ENCODE measurements around the gene CLEC18A.

CLEC18A gene

DNA sequence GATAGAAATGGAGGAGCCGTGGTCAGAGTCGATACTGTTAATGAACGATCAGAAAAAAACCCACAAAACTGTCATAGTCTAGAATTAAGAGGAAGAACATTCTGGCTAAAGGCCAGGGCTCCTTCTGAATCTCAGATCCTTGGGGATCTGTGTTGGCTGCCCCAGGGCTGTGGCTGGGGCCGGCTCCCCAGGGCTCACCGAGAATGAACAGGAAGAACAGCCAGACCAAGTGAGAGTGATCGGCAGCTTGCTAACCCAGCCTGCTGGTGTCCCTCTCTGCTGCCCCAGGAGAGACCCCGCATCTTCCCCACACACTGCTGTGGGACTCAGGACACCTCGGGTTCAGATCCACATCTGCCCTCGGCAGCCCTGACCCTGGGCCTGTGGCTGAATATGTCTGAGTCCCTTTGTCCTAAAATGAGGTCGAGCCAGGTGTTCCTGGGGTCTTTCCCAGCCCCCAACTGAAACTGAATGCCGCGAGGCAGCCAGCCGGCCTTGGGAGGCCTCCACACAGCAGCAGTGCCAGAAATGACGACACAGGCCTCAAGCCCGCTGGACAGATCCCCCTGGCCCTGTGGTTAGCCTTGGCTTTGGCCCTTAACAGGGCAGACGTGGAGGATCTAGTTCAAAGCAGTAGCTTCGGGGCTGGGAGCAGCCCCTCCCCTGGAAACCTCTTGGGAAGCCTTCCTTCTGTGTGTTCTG, 23.9 kb upstream of the CLEC18A start:
- CTCF ChIA-PET: interaction anchor here (0.8 to 6.2 kb wide), 9 partner anchors 9 to 173 kb away, joined by 3 to 98 read pairs (median 3); partner anchors contain the start of gene NOB1
- TF ChIP-seq, protein P1, sequence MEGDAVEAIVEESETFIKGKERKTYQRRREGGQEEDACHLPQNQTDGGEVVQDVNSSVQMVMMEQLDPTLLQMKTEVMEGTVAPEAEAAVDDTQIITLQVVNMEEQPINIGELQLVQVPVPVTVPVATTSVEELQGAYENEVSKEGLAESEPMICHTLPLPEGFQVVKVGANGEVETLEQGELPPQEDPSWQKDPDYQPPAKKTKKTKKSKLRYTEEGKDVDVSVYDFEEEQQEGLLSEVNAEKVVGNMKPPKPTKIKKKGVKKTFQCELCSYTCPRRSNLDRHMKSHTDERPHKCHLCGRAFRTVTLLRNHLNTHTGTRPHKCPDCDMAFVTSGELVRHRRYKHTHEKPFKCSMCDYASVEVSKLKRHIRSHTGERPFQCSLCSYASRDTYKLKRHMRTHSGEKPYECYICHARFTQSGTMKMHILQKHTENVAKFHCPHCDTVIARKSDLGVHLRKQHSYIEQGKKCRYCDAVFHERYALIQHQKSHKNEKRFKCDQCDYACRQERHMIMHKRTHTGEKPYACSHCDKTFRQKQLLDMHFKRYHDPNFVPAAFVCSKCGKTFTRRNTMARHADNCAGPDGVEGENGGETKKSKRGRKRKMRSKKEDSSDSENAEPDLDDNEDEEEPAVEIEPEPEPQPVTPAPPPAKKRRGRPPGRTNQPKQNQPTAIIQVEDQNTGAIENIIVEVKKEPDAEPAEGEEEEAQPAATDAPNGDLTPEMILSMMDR (IDR thresholded peaks at IDR 0.05; ENCODE audit: control extremely low read depth, extremely low read depth, low read depth, missing control alignments): no peak
- DNase-seq (ENCODE audit: extremely low spot score): no peak
- POLR2A ChIA-PET: no interaction called here

DNA sequence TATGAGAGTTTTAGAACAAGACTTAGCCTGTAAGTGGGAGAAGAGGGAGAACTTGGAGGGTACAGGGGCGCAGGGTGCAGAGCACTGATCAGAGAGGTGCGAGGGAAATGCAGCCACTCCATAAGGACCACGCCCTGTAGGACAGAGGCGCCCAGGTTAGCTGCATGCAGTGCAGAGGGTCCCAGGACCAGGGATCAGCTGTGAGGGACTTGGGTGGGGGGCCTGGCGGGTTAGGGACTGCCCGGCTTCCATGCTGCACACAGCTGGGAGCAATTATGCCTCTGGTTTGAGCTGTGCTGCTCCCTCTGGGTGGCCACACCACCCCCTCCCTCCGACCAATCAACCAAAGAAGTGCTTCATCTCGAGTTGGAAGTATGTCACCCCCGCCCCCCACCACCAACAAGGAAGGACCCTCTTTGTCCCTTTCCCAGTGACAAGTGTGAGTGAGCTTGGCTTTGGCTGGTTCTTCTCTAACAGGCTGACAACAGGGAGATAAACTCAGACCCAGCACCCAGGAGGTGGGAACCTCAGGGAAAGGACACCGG, 22.2 kb upstream of the CLEC18A start:
- ChIA-PET CTCF (interaction anchor here (0.9 to 6.2 kb wide), 11 partner anchors 11 to 175 kb away, joined by 3 to 98 read pairs (median 4); partner anchors contain the start of gene NOB1), POLR2A (no interaction called here)
- DNase-seq (ENCODE audit: extremely low spot score): no peak
- TF ChIP-seq, protein P1 (IDR thresholded peaks at IDR 0.05; ENCODE audit: control extremely low read depth, extremely low read depth, low read depth, missing control alignments): no peak

DNA sequence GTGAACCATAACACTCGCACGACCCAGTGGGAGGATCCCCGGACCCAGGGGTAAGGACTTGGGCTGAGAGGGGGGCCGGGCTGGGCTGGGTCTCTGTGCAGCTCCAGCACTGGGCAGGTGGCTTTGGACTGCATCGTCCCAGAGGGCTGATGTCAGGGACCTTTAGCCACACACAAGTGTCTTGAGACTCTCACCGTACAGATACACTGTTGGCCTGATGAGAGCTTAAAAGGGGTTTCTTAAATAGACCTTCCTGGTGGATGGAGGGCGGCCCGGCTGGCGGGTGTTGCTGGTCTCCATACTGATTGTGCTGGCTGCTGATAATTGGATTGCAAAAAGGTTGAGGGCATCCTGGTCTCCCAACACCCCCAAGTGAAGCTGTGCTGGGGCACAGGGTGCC, 21.7 kb upstream of the CLEC18A start:
- POLR2A ChIA-PET: no interaction called here
- no peak for DNase-seq (ENCODE audit: extremely low spot score)
- TF ChIP-seq, protein P1 (IDR thresholded peaks at IDR 0.05; ENCODE audit: control extremely low read depth, extremely low read depth, low read depth, missing control alignments): no peak
- CTCF ChIA-PET: interaction anchor here (0.9 to 6.2 kb wide), 22 partner anchors 11 to 219 kb away, joined by 3 to 98 read pairs (median 6); partner anchors contain the start of gene NOB1

DNA sequence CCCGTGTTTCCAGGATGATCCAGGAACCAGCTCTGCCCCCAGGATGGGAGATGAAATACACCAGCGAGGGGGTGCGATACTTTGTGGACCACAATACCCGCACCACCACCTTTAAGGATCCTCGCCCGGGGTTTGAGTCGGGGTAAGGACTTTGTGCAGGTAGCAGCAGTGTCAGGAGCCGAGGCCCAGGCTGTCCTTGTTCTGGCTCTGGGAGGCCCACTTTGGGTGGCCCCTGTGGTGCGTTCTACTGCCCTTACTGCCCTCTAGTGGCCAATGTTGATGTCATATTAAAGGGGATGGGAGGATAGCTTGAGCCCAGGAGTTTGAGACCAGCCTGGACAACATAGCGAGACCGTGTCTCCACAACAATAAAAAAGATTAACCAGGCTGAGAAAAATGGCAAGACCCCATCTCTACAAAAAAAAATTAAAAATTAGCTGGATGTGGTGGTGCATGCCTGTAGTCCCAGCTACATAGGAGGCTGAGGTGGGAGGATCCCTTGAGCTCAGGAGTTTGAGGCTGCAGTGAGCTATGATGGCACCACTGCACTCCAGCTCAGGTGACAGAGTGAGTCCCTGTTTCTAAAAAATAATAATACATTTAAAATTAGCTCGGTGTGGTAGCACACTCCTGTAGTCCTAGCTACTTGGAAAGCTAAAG, 20.9 kb upstream of the CLEC18A start:
- ChIA-PET POLR2A (no interaction called here), CTCF (interaction anchor here (0.6 to 6.2 kb wide), 37 partner anchors 10 to 255 kb away, joined by 3 to 98 read pairs (median 5); no protein-coding TSS in a partner anchor)
- DNase-seq (ENCODE audit: extremely low spot score): peak; percentile 85
- TF ChIP-seq, protein P1 (IDR thresholded peaks at IDR 0.05; ENCODE audit: control extremely low read depth, extremely low read depth, low read depth, missing control alignments): peak; percentile 72

DNA sequence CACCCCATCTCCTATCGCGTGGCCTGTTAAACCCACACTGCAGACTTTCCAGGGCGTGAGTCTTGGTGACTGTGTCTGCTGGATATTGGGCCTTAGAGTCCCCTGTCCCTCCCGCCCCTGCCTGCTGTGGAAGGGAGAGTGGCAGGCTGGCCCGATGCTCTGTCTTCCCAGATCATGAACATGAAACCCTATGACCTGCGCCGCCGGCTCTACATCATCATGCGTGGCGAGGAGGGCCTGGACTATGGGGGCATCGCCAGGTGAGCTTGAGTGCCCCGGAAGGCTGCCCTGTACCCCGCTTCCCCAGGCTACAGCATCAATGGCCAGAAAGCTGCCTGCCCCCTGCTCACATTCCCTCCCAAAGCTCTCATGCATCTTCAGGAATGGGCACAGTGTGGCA, 19.5 kb upstream of the CLEC18A start:
- CTCF ChIA-PET: interaction anchor here (1.5 to 6.2 kb wide), 2 partner anchors 68 to 134 kb away, joined by 3 to 98 read pairs; no protein-coding TSS in a partner anchor
- TF ChIP-seq, protein P1 (IDR thresholded peaks at IDR 0.05; ENCODE audit: control extremely low read depth, extremely low read depth, low read depth, missing control alignments): no peak
- no peak for DNase-seq (ENCODE audit: extremely low spot score)
- POLR2A ChIA-PET: no interaction called here

DNA sequence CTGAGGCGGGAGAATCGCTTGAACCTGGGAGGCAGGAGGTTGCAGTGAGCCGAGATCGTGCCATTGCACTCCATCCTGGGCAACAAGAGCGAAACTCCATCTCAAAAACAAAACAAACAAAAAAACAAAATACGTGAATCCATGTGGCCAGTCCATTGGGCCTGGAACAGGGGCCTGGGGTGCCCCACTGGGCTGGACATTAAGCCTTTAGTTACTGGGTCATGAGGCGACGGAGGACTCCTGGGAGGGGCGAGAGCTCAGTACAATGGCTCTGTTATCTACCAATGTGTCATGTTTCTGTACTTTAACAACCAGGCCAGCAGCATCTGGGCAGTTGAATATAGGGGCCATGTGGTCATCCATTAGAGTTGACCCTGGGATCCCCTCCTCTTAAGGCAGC, 18.9 kb upstream of the CLEC18A start:
- CTCF ChIA-PET: interaction anchor here (1.5 to 6.2 kb wide), 2 partner anchors 69 to 135 kb away, joined by 3 to 98 read pairs; no protein-coding TSS in a partner anchor
- DNase-seq (ENCODE audit: extremely low spot score): no peak
- TF ChIP-seq, protein P1 (IDR thresholded peaks at IDR 0.05; ENCODE audit: control extremely low read depth, extremely low read depth, low read depth, missing control alignments): no peak
- POLR2A ChIA-PET: no interaction called here

All from GM10248 (cell line).